Mesothelial cell of epicardium (in vitro differentiated cells): ENCODE results near the gene VWA8. TPM values are rescaled to one million over a fixed set of nuclear protein-coding genes. Genes with fewer than 3 reads are reported as not detected.
"Not testable (repeated sequence)": the region's sequence is repeated elsewhere in the genome, so short reads cannot be mapped to it uniquely, and the experiment has no call there.

Experiments
- DNase-seq, 2 experiments: peaks; one replicate each; pipeline ENCODE4 v3.0.0; 2021; ENCODE audit warnings: low spot score in 2 of 2; ENCODE audit not compliant: unreplicated experiment in 2 of 2
- H3K27ac Mint-ChIP-seq: 2 replicates; pipeline ENCODE4 v1.8.0; 2021; ENCODE audit warnings: mixed read lengths
- H3K27me3 Mint-ChIP-seq: 2 replicates; pipeline ENCODE4 v1.8.0; 2021; ENCODE audit warnings: low read depth, mixed read lengths
- H3K36me3 Mint-ChIP-seq: 2 replicates; pipeline ENCODE4 v1.8.0; 2021; ENCODE audit warnings: mixed read lengths
- H3K4me1 Mint-ChIP-seq: 2 replicates; pipeline ENCODE4 v1.8.0; 2021; ENCODE audit warnings: mixed read lengths
- H3K4me3 Mint-ChIP-seq: 2 replicates; pipeline ENCODE4 v1.8.0; 2021; ENCODE audit warnings: mild to moderate bottlenecking, moderate library complexity, mixed read lengths
- H3K9me3 Mint-ChIP-seq: 2 replicates; pipeline ENCODE4 v1.8.0; 2021; ENCODE audit warnings: mixed read lengths
- CTCF ChIP-seq: fragments of 200-600 bp; sonication (generic); IDR thresholded peaks from one replicate; pipeline ENCODE4 v1.5.0; 2021; ENCODE audit warnings: antibody characterized with exemption; ENCODE audit not compliant: unreplicated experiment
- total RNA-seq: library from RNA; stranded (reverse); gene quantifications from 3 replicates; pipeline ENCODE4 v1.2.1, GENCODE V29; 2021

Gene VWA8
- total RNA-seq, 1 donor from 2014 or later: 20.0 TPM

GRCh38 chr13:41543664-41544300 is 417.1 kb downstream of the VWA8 start:
- peaks cover 6% of the 10 kb centered on the region for H3K4me1 Mint-ChIP-seq
- no peak overlapping the region for H3K4me3 Mint-ChIP-seq
- DNase-seq: no peak
- peaks cover 4% of the 10 kb centered on the region for H3K9me3 Mint-ChIP-seq
- no peaks in the 10 kb centered on the region for H3K36me3 Mint-ChIP-seq
- no peak for TF ChIP-seq CTCF
- no peaks in the 10 kb centered on the region for H3K27me3 Mint-ChIP-seq
- H3K27ac Mint-ChIP-seq: no peak overlapping the region

GRCh38 chr13:41542799-41543198 is 418.1 kb downstream of the VWA8 start:
- not testable (repeated sequence) for H3K4me1 Mint-ChIP-seq, H3K27me3 Mint-ChIP-seq, DNase-seq, H3K36me3 Mint-ChIP-seq, H3K9me3 Mint-ChIP-seq, H3K4me3 Mint-ChIP-seq, H3K27ac Mint-ChIP-seq

GRCh38 chr13:41542281-41542680 is 418.6 kb downstream of the VWA8 start:
- no peak overlapping the region for H3K27ac Mint-ChIP-seq
- no peak for DNase-seq
- H3K4me1 Mint-ChIP-seq: peaks cover 3% of the 10 kb centered on the region
- no peak overlapping the region for H3K4me3 Mint-ChIP-seq
- H3K36me3 Mint-ChIP-seq: no peaks in the 10 kb centered on the region
- peaks cover 3% of the 10 kb centered on the region for H3K27me3 Mint-ChIP-seq
- TF ChIP-seq CTCF: no peak
- peaks cover 4% of the 10 kb centered on the region for H3K9me3 Mint-ChIP-seq

- H3K4me3 Mint-ChIP-seq: no peak overlapping the region
- TF ChIP-seq CTCF: no peak
- peaks cover 4% of the 10 kb centered on the region for H3K9me3 Mint-ChIP-seq
- peaks cover 3% of the 10 kb centered on the region for H3K27me3 Mint-ChIP-seq
- H3K36me3 Mint-ChIP-seq: no peaks in the 10 kb centered on the region
- DNase-seq: no peak
- no peaks in the 10 kb centered on the region for H3K4me1 Mint-ChIP-seq
- no peak overlapping the region for H3K27ac Mint-ChIP-seq
Measured at GRCh38 chr13:41541142-41541938, 419.6 kb downstream of the VWA8 start.

- not testable (repeated sequence) for DNase-seq, H3K27ac Mint-ChIP-seq, H3K36me3 Mint-ChIP-seq, H3K4me1 Mint-ChIP-seq, H3K27me3 Mint-ChIP-seq, H3K4me3 Mint-ChIP-seq, H3K9me3 Mint-ChIP-seq
Measured at GRCh38 chr13:41540240-41540639, 420.7 kb downstream of the VWA8 start.

- no peak for TF ChIP-seq CTCF
- DNase-seq: no peak
- no peak overlapping the region for H3K4me3 Mint-ChIP-seq
- no peaks in the 10 kb centered on the region for H3K9me3 Mint-ChIP-seq
- peaks cover 7% of the 10 kb centered on the region for H3K4me1 Mint-ChIP-seq
- peak overlapping the region; percentile 30 for H3K27ac Mint-ChIP-seq
- no peaks in the 10 kb centered on the region for H3K36me3 Mint-ChIP-seq
- H3K27me3 Mint-ChIP-seq: peaks cover 6% of the 10 kb centered on the region
Measured at GRCh38 chr13:41533266-41534052, 427.4 kb downstream of the VWA8 start.
